HAP-1 (cell line): ENCODE results near the gene NRG2.
A peak's percentile ranks its signal among the peaks of the same experiment; 100 is the strongest.

Source experiments
- DNase-seq, 2 experiments: peaks; one replicate each; pipeline ENCODE4 v3.0.0-alpha.2; 2016 to 2020; ENCODE audit warnings: low spot score in 2 of 2
- H3K27me3 ChIP-seq: fragments of 250-450 bp; sonication (Bioruptor Pico); 2 replicates; pipeline ENCODE4 v1.5.1; 2020; ENCODE audit warnings: low read depth, mild to moderate bottlenecking, moderate library complexity
- H3K36me3 ChIP-seq: fragments of 250-450 bp; sonication (Bioruptor Pico); replicated peaks from 2 replicates; pipeline ENCODE4 v1.5.1; 2020; ENCODE audit warnings: mild to moderate bottlenecking
- H3K4me1 ChIP-seq: fragments of 250-450 bp; sonication (Bioruptor Pico); 2 replicates; pipeline ENCODE4 v1.5.1; 2020; ENCODE audit warnings: mild to moderate bottlenecking
- H3K4me3 ChIP-seq: fragments of 250-450 bp; sonication (Bioruptor Pico); 2 replicates; pipeline ENCODE4 v1.5.1; 2020; ENCODE audit warnings: mild to moderate bottlenecking, moderate library complexity
- H3K9me3 ChIP-seq: fragments of 250-450 bp; sonication (Bioruptor Pico); 2 replicates; pipeline ENCODE4 v1.5.1; 2020; ENCODE audit warnings: mild to moderate bottlenecking, moderate library complexity
- in situ Hi-C: fragments of 300-500 bp; cut with MboI; formaldehyde crosslinking; loops from 3 replicates; pipeline ENCODE4 v1.14.3; 2020; ENCODE audit warnings: low sequenced_read_pairs, inconsistent platforms, mixed read lengths

Gene NRG2

DNA sequence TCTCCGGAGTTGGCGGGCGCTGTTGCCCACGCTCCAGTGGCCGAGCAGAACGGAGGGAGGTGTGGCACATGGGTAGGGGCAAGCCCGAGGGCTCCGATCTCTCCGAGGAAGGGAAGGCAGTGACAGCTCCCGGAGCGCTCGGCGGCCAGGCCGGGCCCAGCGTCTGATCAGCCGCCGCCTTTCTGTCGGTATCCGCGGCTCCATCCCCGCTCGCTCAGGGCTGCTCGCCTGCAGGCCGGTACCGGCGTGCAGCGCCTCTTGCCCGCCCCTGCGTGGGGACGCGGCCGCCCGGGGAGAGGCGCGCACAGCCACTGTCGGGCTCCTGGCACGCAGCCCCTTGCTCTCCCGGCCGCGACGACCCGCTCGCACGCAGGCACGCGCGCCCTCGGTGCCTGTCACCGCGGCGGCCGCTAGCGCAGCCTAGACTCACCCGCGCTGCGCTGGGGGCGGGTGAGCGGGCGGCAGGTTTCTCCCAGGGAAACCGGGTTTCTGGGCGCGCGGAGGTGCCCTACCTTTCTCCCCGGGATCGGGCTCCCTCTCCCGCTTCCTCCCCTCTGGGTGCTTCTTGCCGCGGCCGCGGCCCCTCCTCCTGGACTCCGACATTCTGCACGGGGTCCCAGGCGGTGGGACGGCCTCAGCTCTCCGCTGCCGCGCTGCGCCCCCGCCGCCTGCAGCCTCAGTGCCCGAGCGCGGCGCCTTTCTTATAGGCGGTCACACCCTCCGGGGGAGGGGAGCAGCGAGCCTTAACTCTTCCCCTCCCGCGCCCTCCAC, 139.1 kb downstream of the NRG2 start:
- Histone ChIP-seq H3K4me3 (peak overlapping the region; percentile 9; the same call in 1 of the 2 replicates), H3K9me3 (no peaks in the 10 kb centered on the region), H3K27me3 (peaks cover 40% of the 10 kb centered on the region), H3K4me1 (no peaks in the 10 kb centered on the region), H3K36me3 (no peaks in the 10 kb centered on the region)
- peak; percentile 12 to 25 for DNase-seq
- in situ Hi-C loops = no loop called here

DNA sequence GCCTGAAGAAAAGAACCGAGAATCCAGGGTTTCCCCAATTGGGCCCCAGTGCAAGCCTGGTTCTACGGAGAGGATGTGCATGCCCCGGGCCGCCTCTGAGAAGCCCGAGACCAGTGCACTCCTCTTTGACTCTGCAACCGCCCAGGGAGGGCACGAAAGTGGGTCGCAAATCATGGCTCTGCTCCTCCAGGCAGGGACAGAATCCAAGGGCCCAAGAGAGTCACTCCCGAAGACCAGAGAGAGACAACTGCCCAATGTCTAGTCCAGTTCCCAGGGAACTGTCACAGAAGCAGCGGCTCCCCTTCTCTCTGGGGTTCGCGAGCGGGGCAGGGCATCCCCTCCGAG, 139.7 kb downstream of the NRG2 start:
- Histone ChIP-seq H3K9me3 (no peaks in the 10 kb centered on the region), H3K4me3 (no peak overlapping the region), H3K36me3 (no peaks in the 10 kb centered on the region), H3K27me3 (peaks cover 40% of the 10 kb centered on the region), H3K4me1 (no peaks in the 10 kb centered on the region)
- no peak for DNase-seq
- in situ Hi-C loops = no loop called here

DNA sequence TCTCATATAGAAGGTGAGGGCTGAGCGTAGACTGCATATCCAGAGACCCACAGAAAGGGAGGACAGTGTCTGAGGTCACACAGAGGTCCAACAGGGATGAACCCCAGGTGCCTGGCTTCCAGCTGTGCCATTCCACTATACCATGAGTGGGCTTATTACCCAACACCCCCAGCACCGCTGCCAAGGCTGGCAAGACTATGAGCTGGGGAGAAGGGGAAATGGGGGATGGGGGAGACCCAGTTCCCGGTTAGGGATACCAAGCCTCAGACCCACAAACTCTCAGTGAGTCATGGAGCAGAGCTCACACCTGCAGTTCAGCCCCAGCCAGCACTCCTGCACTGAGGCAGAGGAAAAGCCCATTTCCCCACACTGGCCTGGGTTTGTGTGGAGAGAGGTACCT, 141.1 kb downstream of the NRG2 start:
- Histone ChIP-seq H3K36me3 (no peaks in the 10 kb centered on the region), H3K4me1 (no peaks in the 10 kb centered on the region), H3K27me3 (peaks cover 40% of the 10 kb centered on the region), H3K9me3 (no peaks in the 10 kb centered on the region), H3K4me3 (no peak overlapping the region)
- in situ Hi-C loops = no loop called here
- no peak for DNase-seq

DNA sequence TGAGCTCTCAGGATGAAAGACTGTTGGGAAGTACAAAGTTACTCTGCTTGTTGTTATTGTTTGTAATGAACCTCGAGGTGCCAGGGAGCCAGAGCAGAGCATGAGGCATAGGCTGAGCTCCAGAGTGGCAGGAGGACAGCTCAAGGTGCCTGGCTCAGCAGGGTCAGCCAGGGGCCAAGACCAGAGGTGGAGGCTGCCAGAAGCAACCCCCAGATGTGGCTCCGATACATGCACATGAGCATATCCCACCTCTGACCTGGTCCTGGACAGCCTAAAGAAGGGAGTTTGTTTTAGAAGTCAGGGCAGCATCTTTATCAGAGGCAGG, 141.9 kb downstream of the NRG2 start:
- H3K9me3 ChIP-seq = no peaks in the 10 kb centered on the region
- H3K4me1 ChIP-seq = no peaks in the 10 kb centered on the region
- H3K4me3 ChIP-seq = no peak overlapping the region
- peaks cover 40% of the 10 kb centered on the region for H3K27me3 ChIP-seq
- H3K36me3 ChIP-seq = no peaks in the 10 kb centered on the region
- DNase-seq = no peak
- in situ Hi-C loops = no loop called here

DNA sequence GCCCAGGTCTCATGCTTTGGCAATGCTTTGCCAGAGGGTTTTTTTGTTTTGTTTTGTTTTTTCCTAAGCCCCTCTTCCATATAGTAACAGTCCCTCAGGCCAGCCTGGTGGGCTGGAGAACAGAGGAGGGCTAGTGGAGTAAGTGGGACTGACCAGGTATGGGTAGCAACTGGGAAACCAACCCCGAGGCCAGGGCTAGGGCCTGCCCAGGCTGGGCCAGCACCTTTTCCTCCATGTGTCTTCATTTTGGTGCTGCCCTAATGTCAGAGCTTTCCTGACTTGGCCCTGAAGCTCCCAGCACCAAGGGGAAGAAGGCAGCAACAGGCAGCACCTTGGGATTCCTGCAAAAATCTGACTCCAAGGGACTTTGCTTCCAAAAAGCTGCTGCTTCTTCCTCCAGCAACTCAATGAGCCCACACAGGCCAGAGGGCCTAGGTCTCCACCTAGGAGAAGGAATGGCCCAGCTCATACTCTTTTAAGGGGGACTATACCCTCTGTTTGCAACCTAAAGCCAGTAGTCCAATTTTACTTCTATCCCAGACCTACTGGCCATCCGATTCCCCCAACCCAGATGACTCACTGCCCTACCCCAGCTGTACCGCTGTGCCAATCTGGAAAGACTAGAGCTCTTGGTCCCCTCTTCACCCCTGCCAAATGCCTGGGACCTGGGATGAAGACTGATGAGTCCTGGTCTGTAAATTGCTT, 142.4 kb downstream of the NRG2 start:
- no peak for DNase-seq
- H3K4me1 ChIP-seq = no peaks in the 10 kb centered on the region
- no peaks in the 10 kb centered on the region for H3K36me3 ChIP-seq
- no peak overlapping the region for H3K4me3 ChIP-seq
- peaks cover 40% of the 10 kb centered on the region for H3K27me3 ChIP-seq
- no peaks in the 10 kb centered on the region for H3K9me3 ChIP-seq
- in situ Hi-C loops = no loop called here

DNA sequence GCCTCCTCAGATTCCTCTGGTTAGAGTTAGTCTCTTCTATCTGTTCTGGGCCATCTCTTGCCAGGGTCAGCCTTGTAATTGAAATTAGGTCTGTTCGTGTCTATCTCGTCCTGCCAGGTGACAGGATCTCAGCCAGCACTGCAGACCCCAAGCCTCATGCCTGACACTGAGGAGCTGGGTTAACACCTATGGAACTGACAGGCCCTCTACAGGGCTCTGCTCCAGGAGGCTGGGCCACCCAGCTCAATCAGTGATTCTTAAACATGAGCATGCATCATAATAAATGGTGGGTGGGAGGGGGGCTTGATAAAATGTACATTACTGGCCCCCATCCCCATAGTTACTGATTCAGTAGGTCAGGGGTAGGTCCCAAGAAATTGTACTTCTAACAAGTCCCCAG, 144.1 kb downstream of the NRG2 start:
- no peaks in the 10 kb centered on the region for H3K36me3 ChIP-seq
- H3K4me3 ChIP-seq = no peak overlapping the region
- no peaks in the 10 kb centered on the region for H3K9me3 ChIP-seq
- peaks cover 30% of the 10 kb centered on the region for H3K27me3 ChIP-seq
- in situ Hi-C loops = no loop called here
- no peaks in the 10 kb centered on the region for H3K4me1 ChIP-seq
- no peak for DNase-seq

DNA sequence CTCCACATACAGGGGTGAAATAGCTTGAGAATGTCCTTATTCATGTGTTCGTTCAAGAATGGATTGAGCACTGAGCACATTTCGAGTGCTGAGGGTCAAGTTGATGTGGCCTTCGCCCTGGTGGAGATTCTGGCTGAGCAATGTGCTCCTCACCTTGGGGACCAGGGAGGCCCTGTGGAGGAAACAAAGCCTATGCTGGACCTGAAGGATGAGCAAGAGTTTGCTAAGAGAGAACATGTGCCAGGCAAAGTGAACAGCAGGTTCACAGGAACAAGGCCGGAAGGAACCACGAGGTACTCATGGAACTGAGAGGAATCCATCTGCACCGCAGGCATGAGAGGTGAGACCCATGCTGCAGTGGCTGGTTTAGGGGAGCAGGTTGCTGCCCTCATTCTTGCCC, 145.1 kb downstream of the NRG2 start:
- Histone ChIP-seq H3K27me3 (peaks cover 20% of the 10 kb centered on the region), H3K4me1 (no peaks in the 10 kb centered on the region), H3K4me3 (no peak overlapping the region), H3K36me3 (no peaks in the 10 kb centered on the region), H3K9me3 (no peaks in the 10 kb centered on the region)
- no peak for DNase-seq
- in situ Hi-C loops = no loop called here

DNA sequence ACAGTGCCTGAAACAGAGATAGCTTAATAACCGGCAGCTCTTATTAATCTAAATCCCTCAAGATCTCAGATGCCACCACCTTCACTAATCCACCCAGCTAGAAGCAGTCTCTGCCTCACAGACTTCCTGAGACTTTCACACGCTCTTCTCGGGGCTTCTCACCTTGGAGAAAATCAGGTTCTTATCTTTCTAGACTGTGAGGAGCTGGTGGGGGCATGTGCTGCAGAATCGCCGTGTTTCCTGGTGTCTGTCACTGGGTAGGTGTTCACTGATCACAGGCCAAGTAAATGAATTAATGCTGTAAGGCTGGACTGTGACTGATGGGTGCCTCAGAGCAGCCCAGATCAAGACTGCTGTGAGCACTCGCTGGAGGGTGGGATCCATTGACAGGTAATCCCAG, 145.8 kb downstream of the NRG2 start:
- Histone ChIP-seq H3K27me3 (peaks cover 13% of the 10 kb centered on the region), H3K36me3 (no peaks in the 10 kb centered on the region), H3K4me1 (no peaks in the 10 kb centered on the region), H3K4me3 (no peak overlapping the region), H3K9me3 (no peaks in the 10 kb centered on the region)
- in situ Hi-C loops = no loop called here
- no peak for DNase-seq

DNA sequence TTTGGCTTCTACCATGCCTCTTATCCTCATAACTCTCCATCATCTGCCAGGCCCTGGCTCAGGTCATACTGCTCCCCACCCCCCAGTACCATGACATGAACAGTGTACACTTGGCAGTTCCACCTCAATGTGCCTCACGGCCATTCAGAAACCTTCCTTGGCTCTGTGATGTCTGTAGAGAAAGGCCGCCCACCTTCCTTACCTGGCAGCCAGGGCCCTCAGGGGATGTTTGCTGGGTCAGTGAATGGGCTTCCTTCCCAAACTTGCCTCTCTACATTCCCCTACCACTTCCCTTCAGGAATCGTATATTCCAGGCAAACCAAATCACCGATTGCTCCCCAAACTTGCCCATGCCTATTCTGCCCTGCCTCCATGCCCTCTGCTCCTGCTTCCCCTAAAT, 146.4 kb downstream of the NRG2 start:
- no peak for DNase-seq
- Histone ChIP-seq H3K36me3 (no peaks in the 10 kb centered on the region), H3K27me3 (peaks cover 7% of the 10 kb centered on the region), H3K9me3 (no peaks in the 10 kb centered on the region), H3K4me3 (no peak overlapping the region), H3K4me1 (no peaks in the 10 kb centered on the region)
- in situ Hi-C loops = no loop called here

DNA sequence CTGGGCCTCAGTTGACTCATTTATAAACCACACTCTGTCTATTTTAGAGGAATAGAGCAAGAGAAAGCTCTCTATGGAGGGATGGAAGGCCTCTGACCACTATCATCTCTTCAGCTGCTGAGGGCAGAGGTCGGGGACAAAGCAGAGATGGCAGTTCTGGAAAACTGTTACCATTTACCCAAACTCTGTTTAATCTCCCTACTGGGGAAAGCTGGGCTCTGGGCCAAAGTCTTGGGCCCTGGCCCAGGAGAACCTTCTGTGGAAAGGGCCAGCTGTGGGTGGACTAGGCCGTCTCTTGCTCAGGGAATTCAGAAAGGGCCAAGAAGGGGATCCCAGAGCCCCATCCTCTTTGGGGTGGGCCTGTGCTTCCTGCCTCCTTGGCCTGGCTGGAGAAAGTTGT, 147.5 kb downstream of the NRG2 start:
- Histone ChIP-seq H3K4me3 (no peak overlapping the region), H3K27me3 (no peaks in the 10 kb centered on the region), H3K36me3 (no peaks in the 10 kb centered on the region), H3K4me1 (no peaks in the 10 kb centered on the region), H3K9me3 (no peaks in the 10 kb centered on the region)
- no peak for DNase-seq
- in situ Hi-C loops = no loop called here

DNA sequence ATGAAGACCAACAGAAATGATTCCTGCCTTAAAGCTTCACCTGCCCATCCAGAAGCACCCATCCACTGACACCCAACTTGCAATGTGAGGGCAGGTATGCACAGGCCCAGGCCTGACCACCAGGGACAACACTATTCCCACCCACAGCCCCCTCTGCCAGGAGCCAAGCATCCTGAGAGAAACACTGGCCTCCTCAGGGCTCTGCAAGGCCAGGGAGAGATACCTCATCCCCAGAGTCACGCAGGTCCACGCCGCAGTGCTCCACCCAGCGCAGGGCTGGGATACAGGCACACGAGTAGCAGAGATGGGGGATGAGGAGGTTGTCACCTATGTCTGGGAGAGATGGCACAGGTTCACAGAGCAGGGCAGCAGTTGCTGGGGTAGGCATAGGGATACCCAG, 148.1 kb downstream of the NRG2 start:
- Histone ChIP-seq H3K27me3 (no peaks in the 10 kb centered on the region), H3K36me3 (no peaks in the 10 kb centered on the region), H3K4me1 (peaks cover 1% of the 10 kb centered on the region; the same call in 1 of the 2 replicates), H3K9me3 (no peaks in the 10 kb centered on the region), H3K4me3 (no peak overlapping the region)
- in situ Hi-C loops = no loop called here
- no peak for DNase-seq

DNA sequence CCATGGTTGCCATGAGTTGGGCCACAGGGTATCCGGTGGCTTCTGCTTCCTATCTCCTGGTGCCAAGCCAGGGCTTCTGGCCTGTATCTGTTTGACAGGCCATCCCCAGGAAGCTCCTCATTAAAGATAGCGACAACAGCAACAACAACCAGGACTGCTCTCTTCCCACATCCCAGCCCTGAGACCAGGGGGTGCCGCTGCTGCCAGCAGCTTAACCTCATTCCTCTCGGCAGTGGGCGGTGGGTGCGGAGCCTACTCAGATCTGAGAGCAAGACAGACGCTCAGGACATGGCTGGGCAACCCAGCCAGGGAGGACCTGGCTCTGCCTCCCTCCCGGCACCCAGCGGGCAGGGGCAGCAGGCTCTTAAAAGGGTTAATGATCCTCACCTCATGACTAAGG, 149.2 kb downstream of the NRG2 start:
- no peaks in the 10 kb centered on the region for H3K36me3 ChIP-seq
- peaks cover 3% of the 10 kb centered on the region; the same call in 1 of the 2 replicates for H3K4me1 ChIP-seq
- H3K27me3 ChIP-seq = no peaks in the 10 kb centered on the region
- no peaks in the 10 kb centered on the region for H3K9me3 ChIP-seq
- in situ Hi-C loops = no loop called here
- H3K4me3 ChIP-seq = no peak overlapping the region
- DNase-seq = no peak

DNA sequence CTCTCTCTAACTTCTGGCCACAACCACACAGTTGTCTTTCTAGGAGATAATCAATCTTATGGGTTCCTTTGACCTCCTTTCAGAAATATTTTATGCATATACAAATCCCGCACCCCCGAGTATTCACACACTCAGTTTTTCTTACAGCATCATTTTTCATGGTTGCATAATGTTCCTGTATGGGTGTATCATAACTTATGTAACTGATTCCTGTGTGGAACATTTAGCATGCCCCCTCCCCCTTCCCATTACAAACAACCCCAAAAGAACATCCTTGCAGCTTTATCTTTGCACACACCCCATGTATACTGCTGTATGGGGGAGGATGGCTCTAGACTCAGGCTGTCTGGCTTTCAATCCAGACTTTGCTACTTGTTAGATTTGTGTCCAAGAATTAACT, 153.7 kb downstream of the NRG2 start:
- Histone ChIP-seq H3K4me3 (no peak overlapping the region), H3K4me1 (peaks cover 3% of the 10 kb centered on the region; the same call in 1 of the 2 replicates), H3K27me3 (no peaks in the 10 kb centered on the region), H3K36me3 (no peaks in the 10 kb centered on the region), H3K9me3 (no peaks in the 10 kb centered on the region)
- in situ Hi-C loops = no loop called here
- no peak for DNase-seq

DNA sequence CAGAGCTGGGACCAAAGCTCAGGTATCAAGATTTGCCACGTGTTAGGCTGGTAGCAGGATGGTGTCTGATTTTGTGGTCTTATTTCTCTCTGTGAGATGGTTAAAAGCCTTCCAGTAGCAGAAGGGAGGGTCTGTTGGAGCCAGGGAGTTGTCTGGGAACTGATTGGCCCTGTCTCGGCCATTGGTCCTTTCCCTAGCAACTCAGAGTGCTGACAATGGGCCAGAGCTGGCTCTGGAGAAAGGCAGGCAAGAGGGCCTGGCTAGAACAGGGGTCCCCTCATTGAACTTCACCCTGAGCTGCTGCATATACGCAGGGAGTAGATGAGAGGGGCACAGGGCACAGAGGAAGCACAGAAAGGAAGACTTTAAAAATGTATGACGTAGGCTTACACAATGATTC, 154.7 kb downstream of the NRG2 start:
- in situ Hi-C loops = no loop called here
- H3K36me3 ChIP-seq = no peaks in the 10 kb centered on the region
- H3K4me1 ChIP-seq = peaks cover 3% of the 10 kb centered on the region; the same call in 1 of the 2 replicates
- H3K27me3 ChIP-seq = no peaks in the 10 kb centered on the region
- H3K9me3 ChIP-seq = no peaks in the 10 kb centered on the region
- no peak overlapping the region for H3K4me3 ChIP-seq
- DNase-seq = no peak
